IPS-18c (cell line): ENCODE results near the gene OLFML3.

Experiments
- H3K4me3 ChIP-seq: 2 replicates; pipeline ENCODE4 v1.7.0; 2013; ENCODE audit warnings: low read depth, mild to moderate bottlenecking, low read length, moderate library complexity; ENCODE audit not compliant: insufficient read depth
- H3K9me3 ChIP-seq: one replicate; pipeline ENCODE4 v1.6.1; 2013; ENCODE audit warnings: mild to moderate bottlenecking, low read length, moderate library complexity; ENCODE audit not compliant: control insufficient read depth, insufficient read depth

The OLFML3 gene

GRCh38 chr1:113978863-113979702 lies at the start of gene OLFML3:
Gene OLFML3, plus strand, starts transcription at chr1:113979474. Its CDS starts 43 bp downstream, at chr1:113979517.
- peak within 1 kb of the TSS; percentile 40 for H3K4me3 ChIP-seq
- no peaks in the 10 kb centered on the region for H3K9me3 ChIP-seq

- H3K4me3 ChIP-seq = peak overlapping the region; percentile 85
Measured at GRCh38 chr1:113929750-113930498, 49.4 kb upstream of the OLFML3 start.

GRCh38 chr1:113930499-113931161 lies 48.6 kb upstream of the OLFML3 start:
- Histone ChIP-seq H3K4me3 (peak overlapping the region; percentile 85), H3K9me3 (no peaks in the 10 kb centered on the region)

More at GRCh38 chr1:113929750-113930498, 49.4 kb upstream of the OLFML3 start:
- no peaks in the 10 kb centered on the region for H3K9me3 ChIP-seq

- no peaks in the 10 kb centered on the region for H3K9me3 ChIP-seq
- no peak overlapping the region for H3K4me3 ChIP-seq
Measured at GRCh38 chr1:113931451-113931851, 47.8 kb upstream of the OLFML3 start.

GRCh38 chr1:113934006-113934405 lies 45.3 kb upstream of the OLFML3 start:
- Histone ChIP-seq H3K9me3 (no peaks in the 10 kb centered on the region), H3K4me3 (no peak overlapping the region)

GRCh38 chr1:113934511-113935055 lies 44.7 kb upstream of the OLFML3 start:
- Histone ChIP-seq H3K4me3 (no peak overlapping the region), H3K9me3 (no peaks in the 10 kb centered on the region)

GRCh38 chr1:113935176-113935575 lies 44.1 kb upstream of the OLFML3 start:
- no peaks in the 10 kb centered on the region for H3K9me3 ChIP-seq
- no peak overlapping the region for H3K4me3 ChIP-seq

- no peak overlapping the region for H3K4me3 ChIP-seq
- peaks cover 2% of the 10 kb centered on the region for H3K9me3 ChIP-seq
Measured at GRCh38 chr1:113935970-113936369, 43.3 kb upstream of the OLFML3 start.

GRCh38 chr1:113937146-113937545 lies 42.1 kb upstream of the OLFML3 start:
- Histone ChIP-seq H3K9me3 (peaks cover 2% of the 10 kb centered on the region), H3K4me3 (no peak overlapping the region)

GRCh38 chr1:113938192-113938591 lies 41.1 kb upstream of the OLFML3 start:
- H3K4me3 ChIP-seq = no peak overlapping the region
- H3K9me3 ChIP-seq = peaks cover 2% of the 10 kb centered on the region

GRCh38 chr1:113940365-113941244 lies 38.7 kb upstream of the OLFML3 start:
- peaks cover 2% of the 10 kb centered on the region for H3K9me3 ChIP-seq
- H3K4me3 ChIP-seq = no peak overlapping the region

GRCh38 chr1:113941245-113941559 lies 38.1 kb upstream of the OLFML3 start:
- H3K4me3 ChIP-seq = no peak overlapping the region
- peaks cover 2% of the 10 kb centered on the region for H3K9me3 ChIP-seq

- Histone ChIP-seq H3K4me3 (no peak overlapping the region), H3K9me3 (peaks cover 2% of the 10 kb centered on the region)
Measured at GRCh38 chr1:113942527-113942926, 36.7 kb upstream of the OLFML3 start.

- no peak overlapping the region for H3K4me3 ChIP-seq
- H3K9me3 ChIP-seq = peaks cover 2% of the 10 kb centered on the region
Measured at GRCh38 chr1:113943028-113943811, 36.1 kb upstream of the OLFML3 start.

- Histone ChIP-seq H3K9me3 (peaks cover 2% of the 10 kb centered on the region), H3K4me3 (no peak overlapping the region)
Measured at GRCh38 chr1:113945329-113945728, 33.9 kb upstream of the OLFML3 start.

GRCh38 chr1:113946112-113946511 lies 33.2 kb upstream of the OLFML3 start:
- no peaks in the 10 kb centered on the region for H3K9me3 ChIP-seq
- H3K4me3 ChIP-seq = no peak overlapping the region
